GM19463 (cell line): Measurements from ENCODE around the gene WIZ.

Experiments
- ATAC-seq: cut with Tn5 transposase; IDR thresholded peaks from one replicate; pipeline ENCODE4 v1.9.1; 2021; ENCODE audit warnings: mild to moderate bottlenecking, moderate library complexity; ENCODE audit not compliant: unreplicated experiment

The WIZ gene

DNA sequence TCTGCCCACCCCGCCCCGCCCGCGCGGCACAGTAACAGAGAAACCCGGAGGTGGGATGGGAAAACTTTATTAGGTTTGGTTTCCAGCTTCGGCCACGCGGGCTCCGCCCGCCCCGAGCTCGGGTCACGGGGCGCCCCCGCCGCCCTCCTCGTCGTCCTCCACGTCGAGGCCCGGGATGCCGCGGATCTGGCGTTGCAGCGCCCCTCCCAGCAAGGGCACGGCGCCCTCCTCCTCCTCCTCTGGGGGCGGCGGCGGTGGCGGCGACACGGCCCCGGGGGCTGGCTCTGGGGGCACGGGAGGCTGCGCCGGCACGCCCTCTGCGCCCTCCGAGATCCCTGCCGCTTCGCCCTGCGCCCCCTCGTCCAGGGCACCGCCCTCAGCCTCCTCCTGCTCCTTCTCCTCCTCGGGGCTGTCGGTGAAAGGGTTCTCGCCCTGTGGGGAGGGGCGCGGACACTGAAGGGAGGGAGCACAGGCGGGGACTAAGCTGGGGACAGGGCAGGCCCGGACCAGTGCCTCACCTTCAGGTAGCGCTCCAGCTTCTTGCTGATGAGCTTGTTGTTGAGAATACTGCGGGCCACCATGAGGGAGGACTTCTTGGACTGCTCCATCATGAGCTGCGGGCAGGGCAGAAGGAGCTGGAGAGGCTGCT lies 69.6 kb downstream of the WIZ start:
- peak; percentile 27 for ATAC-seq

DNA sequence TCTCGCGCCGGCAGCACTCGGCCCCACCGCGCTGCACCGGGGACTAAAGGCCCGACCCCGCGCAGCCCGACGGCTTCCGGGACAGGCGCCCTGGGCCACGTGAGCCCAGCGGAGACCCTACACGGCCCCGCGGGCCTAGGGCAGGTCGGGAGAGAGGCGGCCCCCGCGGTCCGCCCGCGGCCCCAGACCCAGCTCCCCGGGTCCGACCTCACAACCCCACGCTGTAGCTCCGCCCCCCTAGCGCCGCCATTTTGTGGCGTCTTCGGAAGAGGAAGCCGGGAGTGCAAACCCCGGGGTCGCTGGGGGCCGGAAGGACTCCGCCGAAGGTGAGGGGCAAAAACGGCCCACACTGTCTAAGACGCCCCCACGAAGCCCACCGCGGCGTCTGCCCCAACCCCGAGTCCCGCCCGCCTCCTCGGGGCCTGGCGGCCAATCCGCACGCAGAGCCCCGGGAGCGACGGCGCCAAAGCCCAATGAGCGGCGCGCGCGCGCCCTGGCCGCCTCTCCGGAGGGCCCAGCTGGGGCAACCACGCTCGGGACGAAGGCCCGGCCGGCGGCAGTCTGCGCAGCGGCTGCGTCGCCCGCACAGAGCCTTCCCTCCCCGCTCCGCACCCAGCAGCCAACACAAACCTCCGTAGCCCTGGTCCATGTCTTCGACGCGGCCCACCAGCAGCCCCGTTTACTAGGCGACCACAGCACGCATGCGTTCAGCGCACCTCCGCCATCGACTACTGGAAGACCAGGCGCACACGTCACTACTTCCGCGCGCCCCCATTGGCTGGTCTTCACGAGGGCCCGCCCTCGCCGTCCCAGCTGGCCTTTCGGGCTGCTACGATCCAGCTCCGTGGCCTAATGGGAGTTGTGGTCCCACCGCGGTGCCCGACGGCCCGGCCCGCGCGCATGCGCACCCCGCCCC lies 70.4 kb downstream of the WIZ start, which contains the start of gene AKAP8:
TSS of gene AKAP8 (minus strand) at position 705 of the 916 bp plus-strand sequence. CDS start at position 649, 56 bp downstream.
- ATAC-seq = peak; percentile 86

GRCh38 chr19:15378534-15379082 lies 71.1 kb downstream of the WIZ start:
- no peak for ATAC-seq

GRCh38 chr19:15374796-15375440 lies 74.8 kb downstream of the WIZ start:
- no peak for ATAC-seq

- no peak for ATAC-seq
Measured at GRCh38 chr19:15374105-15374651, 75.6 kb downstream of the WIZ start.

GRCh38 chr19:15373644-15374043 lies 76.1 kb downstream of the WIZ start:
- no peak for ATAC-seq

GRCh38 chr19:15372891-15373301 lies 76.9 kb downstream of the WIZ start:
- no peak for ATAC-seq

GRCh38 chr19:15372470-15372869 lies 77.3 kb downstream of the WIZ start:
- ATAC-seq = no peak

DNA sequence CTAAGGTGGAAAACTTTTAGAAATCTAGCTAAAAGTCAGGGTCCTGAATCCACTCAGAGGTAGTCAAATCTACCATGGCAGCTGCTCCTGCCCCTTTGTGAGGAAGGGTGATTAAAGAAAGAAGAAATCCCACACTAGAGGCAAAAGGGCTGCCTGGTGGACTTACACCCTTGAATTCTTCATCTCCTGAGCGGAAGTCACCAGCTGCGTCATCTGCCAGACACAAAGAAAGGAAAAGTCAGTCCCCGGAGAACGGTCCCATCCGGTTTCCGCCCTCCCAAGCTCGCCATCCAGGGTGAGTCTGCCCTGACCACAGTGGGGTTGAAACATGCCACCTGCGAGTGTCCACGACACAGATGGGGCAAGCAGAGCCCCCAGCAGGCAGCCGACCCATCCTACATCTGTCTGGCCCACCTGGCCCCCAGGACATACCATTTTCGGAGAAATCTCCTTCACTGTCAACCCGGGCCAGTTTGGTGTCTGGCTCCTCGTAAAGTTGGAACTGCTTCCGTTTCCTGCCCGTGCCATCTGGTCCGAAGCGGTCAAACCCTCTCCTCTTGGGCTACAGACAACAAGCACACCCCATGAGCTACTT lies 77.9 kb downstream of the WIZ start:
- no peak for ATAC-seq

DNA sequence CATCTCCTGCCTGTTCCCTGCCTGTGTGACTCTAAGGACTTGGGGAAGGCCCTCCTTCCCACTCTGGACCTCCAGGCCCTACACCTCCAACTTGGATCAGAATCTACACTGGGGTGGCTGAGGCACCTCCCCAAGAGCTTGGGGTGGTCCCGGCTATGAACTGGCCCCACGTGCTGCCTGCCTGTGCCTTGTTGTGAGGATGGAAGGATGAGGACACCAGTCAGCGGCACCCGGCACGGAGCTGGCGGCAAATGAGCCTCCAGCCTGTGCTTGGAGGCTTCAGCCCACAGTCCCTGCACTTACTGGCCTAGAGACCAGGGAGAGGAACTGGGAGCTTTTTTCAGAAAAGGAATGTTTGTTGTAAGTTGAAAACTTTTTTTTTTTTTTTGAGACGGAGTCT lies 78.6 kb downstream of the WIZ start:
- no peak for ATAC-seq
